T-cell (primary cell): ENCODE measurements around the gene UBE2K. TPM values are rescaled to one million over a fixed set of nuclear protein-coding genes. Genes with fewer than 3 reads are reported as not detected.
"Not testable (repeated sequence)": the region's sequence is repeated elsewhere in the genome, so short reads cannot be mapped to it uniquely, and the experiment has no call there.

Source experiments
- ATAC-seq, 4 experiments: fragments of 200-7000 bp in 3 of 4; fragments of 150-1000 bp in 1 of 4; cut with Tn5 transposase; replicated peaks in 1 of 4; 1 replicate in 3 of 4; 2 replicates in 1 of 4; pipeline ENCODE4 v1.10.0; 2021; ENCODE audit warnings: moderate library complexity in 3 of 4, mild to moderate bottlenecking in 2 of 4, moderate number of reproducible peaks in 1 of 4
- CTCF ChIA-PET, 2 donors: fragments of 300-600 bp; sonication (Branson Sonifier 250); formaldehyde crosslinking; loops; one replicate each; lab custom pipeline; 2022; ENCODE audit warnings: antibody characterized with exemption in 2 of 2; lab: Charles Lee
- POLR2A ChIA-PET, 2 donors: fragments of 300-600 bp; sonication (Branson Sonifier 250); formaldehyde crosslinking; loops; one replicate each; lab custom pipeline; 2022; ENCODE audit warnings: antibody characterized with exemption in 2 of 2; lab: Charles Lee
- DNase-seq, 35 experiments: peaks; one replicate each; pipeline versions ENCODE4 v3.0.0 to v3.0.0-alpha.2; 2013 to 2023
- H3K27ac ChIP-seq: one replicate; pipeline ENCODE4 v1.5.1; 2013; ENCODE audit warnings: low read length
- H3K27me3 ChIP-seq, 2 experiments: replicated peaks in 1 of 2; 1 replicate in 1 of 2; 2 replicates in 1 of 2; pipeline versions ENCODE4 v1.6.1 to v1.7.0; 2013; ENCODE audit warnings: low read length in 1 of 2, mixed read lengths in 1 of 2; ENCODE audit not compliant: control insufficient read depth in 2 of 2, insufficient read depth in 2 of 2; ENCODE audit errors: extremely low read depth in 1 of 2
- H3K36me3 ChIP-seq, 2 donors: 1 replicate in 1 of 2; 2 replicates in 1 of 2; pipeline versions ENCODE4 v1.6.1 to v1.7.0; 2013; ENCODE audit warnings: low read length in 1 of 2; ENCODE audit not compliant: control insufficient read depth in 2 of 2, insufficient read depth in 1 of 2; ENCODE audit errors: extremely low read depth in 1 of 2
- H3K4me1 ChIP-seq, 2 experiments: 1 replicate in 1 of 2; 2 replicates in 1 of 2; pipeline versions ENCODE4 v1.6.1 to v1.7.0; 2013; ENCODE audit warnings: low read length in 2 of 2, mixed read lengths in 1 of 2; ENCODE audit not compliant: insufficient read depth in 2 of 2, control insufficient read depth in 1 of 2; ENCODE audit errors: extremely low read depth in 1 of 2
- H3K4me3 ChIP-seq, 2 donors: 1 replicate in 1 of 2; 2 replicates in 1 of 2; pipeline versions ENCODE4 v1.5.1 to v1.7.0; 2013; ENCODE audit warnings: mild to moderate bottlenecking in 2 of 2, low read length in 1 of 2, moderate library complexity in 1 of 2; ENCODE audit not compliant: control insufficient read depth in 1 of 2; ENCODE audit errors: extremely low read depth in 1 of 2
- H3K9me3 ChIP-seq: 2 replicates; pipeline ENCODE4 v1.7.0; 2013
- H3K27ac Mint-ChIP-seq, 2 donors: one replicate each; pipeline ENCODE4 v1.8.0; 2020 to 2021; ENCODE audit warnings: mild to moderate bottlenecking in 2 of 2, mixed read lengths in 2 of 2
- H3K27me3 Mint-ChIP-seq, 2 donors: one replicate each; pipeline ENCODE4 v1.8.0; 2021 to 2022; ENCODE audit warnings: mixed read lengths in 2 of 2
- H3K36me3 Mint-ChIP-seq: one replicate; pipeline ENCODE4 v1.8.0; 2021; ENCODE audit warnings: mixed read lengths
- H3K4me1 Mint-ChIP-seq, 3 donors: one replicate each; pipeline ENCODE4 v1.8.0; 2020 to 2022; ENCODE audit warnings: mixed read lengths in 3 of 3, mild to moderate bottlenecking in 1 of 3
- H3K4me3 Mint-ChIP-seq, 3 donors: one replicate each; pipeline ENCODE4 v1.8.0; 2020 to 2022; ENCODE audit warnings: mild to moderate bottlenecking in 3 of 3, mixed read lengths in 3 of 3, moderate library complexity in 3 of 3
- H3K9me3 Mint-ChIP-seq, 3 donors: one replicate each; pipeline ENCODE4 v1.8.0; 2020 to 2022; ENCODE audit warnings: mixed read lengths in 3 of 3
- WGBS: methylation state at CpG from one replicate; pipeline ENCODE4 v1.1.5; 2013; ENCODE audit warnings: missing lambda C conversion rate; ENCODE audit not compliant: insufficient coverage; 5-methylcytosine and 5-hydroxymethylcytosine counted together
- total RNA-seq, 35 experiments: library from RNA in 6 of 35; stranded (reverse) in 6 of 35; fragments of 120-200 nt in 1 of 35; gene quantifications; one replicate each; pipeline versions ENCODE4 v1.2.1 to v1.2.4 and lab custom pipeline; 2013 to 2026

UBE2K gene
- total RNA-seq, 5 donors from 2014 or later (not counting 1 experiment from before 2014, with no cell fraction given), result 32.5 to 46.9 (median 44.0) TPM

GRCh38 chr4:39655876-39656275 lies 42.1 kb upstream of the UBE2K start:
- Mint-ChIP-seq H3K27me3 (no peaks in the 10 kb centered on the region), H3K4me3 (no peak overlapping the region), H3K4me1 (no peaks in the 10 kb centered on the region), H3K36me3 (no peaks in the 10 kb centered on the region), H3K9me3 (no peaks in the 10 kb centered on the region), H3K27ac (no peak overlapping the region)
- ATAC-seq, result no peak
- Histone ChIP-seq H3K9me3 (no peaks in the 10 kb centered on the region), H3K4me3 (no peak overlapping the region), H3K27ac (no peak overlapping the region), H3K36me3 (no peaks in the 10 kb centered on the region), H3K4me1 (no peaks in the 10 kb centered on the region), H3K27me3 (no peaks in the 10 kb centered on the region)
- no CpG with 5 or more reads among the region's 3 CpGs for WGBS
- ChIA-PET POLR2A (no interaction called here), CTCF (interaction anchor here in 1 of 2 donors (0.6 to 0.8 kb wide), 3 partner anchors 127 to 1266 kb away, joined by 3 to 9 read pairs (median 3); no protein-coding TSS in a partner anchor)
- no peak for DNase-seq

- H3K27me3 Mint-ChIP-seq, H3K27ac ChIP-seq, H3K36me3 ChIP-seq, DNase-seq, H3K9me3 Mint-ChIP-seq, H3K4me3 Mint-ChIP-seq, H3K4me3 ChIP-seq, H3K9me3 ChIP-seq, H3K4me1 Mint-ChIP-seq, H3K27me3 ChIP-seq, H3K36me3 Mint-ChIP-seq, H3K4me1 ChIP-seq, H3K27ac Mint-ChIP-seq, ATAC-seq: not testable (repeated sequence)
- ChIA-PET CTCF (interaction anchor here in 1 of 2 donors (0.8 kb wide), 1 partner anchor 128 kb away, joined by 3 read pairs; no protein-coding TSS in a partner anchor), POLR2A (interaction anchor here in 1 of 2 donors (0.5 kb wide), 1 partner anchor 28 kb away, joined by 6 read pairs; no protein-coding TSS in a partner anchor)
- WGBS, result 100% methylated on average over 1 of the region's 5 CpGs
These were observed 41.3 kb upstream of the UBE2K start for GRCh38 chr4:39656638-39657037.

GRCh38 chr4:39657465-39657864 lies 40.5 kb upstream of the UBE2K start:
- Mint-ChIP-seq H3K27ac (no peak overlapping the region), H3K4me3 (no peak overlapping the region), H3K27me3 (no peaks in the 10 kb centered on the region), H3K4me1 (no peaks in the 10 kb centered on the region), H3K36me3 (no peaks in the 10 kb centered on the region), H3K9me3 (no peaks in the 10 kb centered on the region)
- H3K27ac ChIP-seq, result no peak overlapping the region
- ChIA-PET POLR2A (no interaction called here), CTCF (no interaction called here)
- no peaks in the 10 kb centered on the region for H3K4me1 ChIP-seq
- DNase-seq, result no peak
- no peaks in the 10 kb centered on the region for H3K9me3 ChIP-seq
- no peaks in the 10 kb centered on the region for H3K27me3 ChIP-seq
- no peaks in the 10 kb centered on the region for H3K36me3 ChIP-seq
- WGBS, result no CpG with 5 or more reads among the region's 6 CpGs
- ATAC-seq, result no peak
- H3K4me3 ChIP-seq, result no peak overlapping the region

GRCh38 chr4:39658756-39659155 lies 39.2 kb upstream of the UBE2K start:
- no peaks in the 10 kb centered on the region for H3K36me3 ChIP-seq
- H3K4me1 Mint-ChIP-seq, result no peaks in the 10 kb centered on the region
- H3K27ac ChIP-seq, result no peak overlapping the region
- no peak overlapping the region for H3K4me3 ChIP-seq
- no peak overlapping the region for H3K4me3 Mint-ChIP-seq
- H3K27me3 ChIP-seq, result no peaks in the 10 kb centered on the region
- no peak overlapping the region for H3K27ac Mint-ChIP-seq
- no peaks in the 10 kb centered on the region for H3K4me1 ChIP-seq
- DNase-seq (no peak), ATAC-seq (no peak)
- 100% methylated on average over 2 of the region's 3 CpGs for WGBS
- H3K9me3 Mint-ChIP-seq, result no peaks in the 10 kb centered on the region
- ChIA-PET CTCF (interaction anchor here in 1 of 2 donors (1.8 kb wide), 1 partner anchor 189 kb away, joined by 5 read pairs; no protein-coding TSS in a partner anchor), POLR2A (no interaction called here)
- no peaks in the 10 kb centered on the region for H3K9me3 ChIP-seq
- H3K27me3 Mint-ChIP-seq, result no peaks in the 10 kb centered on the region
- H3K36me3 Mint-ChIP-seq, result no peaks in the 10 kb centered on the region

GRCh38 chr4:39660045-39660444 lies 37.9 kb upstream of the UBE2K start:
- H3K4me1 Mint-ChIP-seq, result no peaks in the 10 kb centered on the region
- Histone ChIP-seq H3K27me3 (no peaks in the 10 kb centered on the region), H3K4me1 (no peaks in the 10 kb centered on the region), H3K9me3 (no peaks in the 10 kb centered on the region), H3K36me3 (no peaks in the 10 kb centered on the region), H3K27ac (no peak overlapping the region), H3K4me3 (no peak overlapping the region)
- ChIA-PET CTCF (interaction anchor here in 1 of 2 donors (0.6 kb wide), 1 partner anchor 188 kb away, joined by 3 read pairs; no protein-coding TSS in a partner anchor), POLR2A (no interaction called here)
- WGBS, result 96% methylated on average over 4 of the region's 6 CpGs
- H3K27me3 Mint-ChIP-seq, result no peaks in the 10 kb centered on the region
- ATAC-seq (no peak), DNase-seq (no peak)
- H3K36me3 Mint-ChIP-seq, result no peaks in the 10 kb centered on the region
- no peak overlapping the region for H3K27ac Mint-ChIP-seq
- no peak overlapping the region for H3K4me3 Mint-ChIP-seq
- H3K9me3 Mint-ChIP-seq, result no peaks in the 10 kb centered on the region

GRCh38 chr4:39660757-39661156 lies 37.2 kb upstream of the UBE2K start:
- H3K9me3 ChIP-seq, result no peaks in the 10 kb centered on the region
- DNase-seq (no peak), ATAC-seq (no peak)
- no peaks in the 10 kb centered on the region for H3K4me1 Mint-ChIP-seq
- H3K4me3 Mint-ChIP-seq, result no peak overlapping the region
- no peaks in the 10 kb centered on the region for H3K4me1 ChIP-seq
- no peak overlapping the region for H3K27ac ChIP-seq
- no peak overlapping the region for H3K4me3 ChIP-seq
- no peaks in the 10 kb centered on the region for H3K36me3 Mint-ChIP-seq
- WGBS, result 100% methylated on average over 1 of the region's 6 CpGs
- POLR2A ChIA-PET, result no interaction called here
- no peaks in the 10 kb centered on the region for H3K9me3 Mint-ChIP-seq
- CTCF ChIA-PET, result interaction anchor here (0.6 to 0.7 kb wide), 2 partner anchors 189 to 321 kb away, joined by 3 read pairs; no protein-coding TSS in a partner anchor
- H3K27me3 Mint-ChIP-seq, result no peaks in the 10 kb centered on the region
- H3K27me3 ChIP-seq, result no peaks in the 10 kb centered on the region
- no peak overlapping the region for H3K27ac Mint-ChIP-seq
- H3K36me3 ChIP-seq, result no peaks in the 10 kb centered on the region
